LHCN-M2 (cell line): ENCODE results near the gene TOGARAM2. TPM values are rescaled to one million over a fixed set of nuclear protein-coding genes. Genes with fewer than 3 reads are reported as not detected.

Experiments used
- DNase-seq: peaks from one replicate; pipeline ENCODE4 v3.0.0-alpha.2; 2012; ENCODE audit warnings: low read depth
- polyA plus RNA-seq: library from polyadenylated mRNA; unstranded; fragments of >200 nt; gene quantifications from one replicate; pipeline ENCODE4 v1.2.1, GENCODE V29; 2012; ENCODE audit warnings: missing spikeins
- total RNA-seq: library from RNA; depleted of rRNA; stranded (reverse); fragments of >200 nt; gene quantifications from 2 replicates; pipeline ENCODE4 v1.2.3, GENCODE V29; 2014; rRNA removed

TOGARAM2 gene
- total RNA-seq: 0.38 and 0.75 TPM in 2 replicates
- 0.19 TPM for polyA plus RNA-seq

- DNase-seq: no peak
These were observed at the start of gene TOGARAM2 for GRCh38 chr2:28981016-28981441. TOGARAM2 (plus strand) TSS chr2:28981298; CDS start chr2:28994835, 13,537 bp downstream.

- DNase-seq: no peak
These were observed 46.3 kb upstream of the TOGARAM2 start for GRCh38 chr2:28934769-28935168.

- DNase-seq: no peak
These were observed 40.1 kb upstream of the TOGARAM2 start for GRCh38 chr2:28941008-28941407.

DNA sequence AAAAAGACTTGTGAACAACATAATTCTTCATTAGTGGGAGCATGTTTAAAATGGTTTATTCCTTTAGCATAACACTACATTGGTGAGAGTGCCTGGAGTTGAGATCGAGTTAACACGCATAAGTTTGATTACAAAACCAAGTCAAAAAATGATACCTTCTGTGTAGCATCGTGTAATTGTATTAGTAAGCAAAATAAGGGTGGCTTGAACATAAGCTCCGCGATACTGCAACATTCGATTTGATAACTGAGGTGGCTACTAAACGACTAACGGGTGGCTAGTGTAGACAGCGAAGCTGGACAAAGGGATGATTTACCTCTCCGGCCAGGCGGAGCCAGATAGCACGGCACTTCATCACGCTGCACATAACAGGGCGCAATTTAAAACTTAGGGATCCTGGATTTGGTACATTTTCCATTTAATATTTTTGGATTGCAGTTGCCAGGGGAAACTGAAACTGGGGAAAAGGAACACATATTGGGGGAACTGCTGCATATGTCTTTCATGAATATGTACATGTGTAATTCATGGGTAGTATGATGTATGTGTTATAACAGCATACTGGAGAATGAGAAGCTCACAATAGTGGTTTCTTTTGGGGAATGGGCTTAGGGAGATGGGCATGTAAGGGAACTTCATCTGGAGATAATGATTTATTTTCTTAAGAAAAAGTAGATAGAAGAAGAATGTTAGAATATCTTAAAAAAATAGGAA, 36.4 kb upstream of the TOGARAM2 start:
- no peak for DNase-seq

GRCh38 chr2:28948160-28948559, 32.9 kb upstream of the TOGARAM2 start:
- no peak for DNase-seq

- DNase-seq: no peak
These were observed 31.9 kb upstream of the TOGARAM2 start for GRCh38 chr2:28949190-28949589.

GRCh38 chr2:28949617-28950305, 31.3 kb upstream of the TOGARAM2 start:
- no peak for DNase-seq

DNA sequence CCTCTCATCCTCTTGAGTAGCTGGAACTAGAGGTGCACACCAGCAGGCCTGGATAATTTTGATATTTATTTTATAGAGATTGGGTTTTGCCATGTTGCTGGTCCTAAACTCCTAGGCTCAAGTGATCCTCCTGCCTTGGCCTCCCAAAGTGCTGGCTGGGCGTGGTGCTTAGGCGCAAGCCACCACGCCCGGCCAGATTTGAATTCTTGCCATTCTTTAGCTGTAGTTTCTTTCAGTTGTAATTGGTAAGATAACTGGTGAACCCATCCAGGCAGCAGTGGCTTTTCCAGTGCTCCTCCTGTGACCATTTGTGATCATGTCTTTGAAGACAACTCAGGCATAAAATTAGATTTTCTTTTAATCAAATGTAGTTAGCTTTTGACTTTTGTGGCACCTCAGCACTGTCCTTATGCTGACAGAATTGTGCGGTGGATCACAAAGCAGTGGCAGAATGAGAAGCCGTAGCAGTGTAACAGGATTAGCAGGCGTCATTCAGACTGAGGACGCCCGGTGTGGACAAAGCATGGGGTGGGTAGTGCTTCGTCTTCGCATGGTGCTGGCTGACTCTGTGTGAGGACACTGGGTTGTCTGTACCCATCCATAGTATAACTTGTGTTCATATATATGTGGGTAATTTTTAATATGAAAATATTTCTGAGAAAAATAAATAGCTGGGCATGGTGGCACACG, 30.0 kb upstream of the TOGARAM2 start:
- DNase-seq: no peak

GRCh38 chr2:28951910-28952835, 28.9 kb upstream of the TOGARAM2 start:
- peak; percentile 73 for DNase-seq

GRCh38 chr2:28952836-28953211, 28.3 kb upstream of the TOGARAM2 start:
- no peak for DNase-seq

DNA sequence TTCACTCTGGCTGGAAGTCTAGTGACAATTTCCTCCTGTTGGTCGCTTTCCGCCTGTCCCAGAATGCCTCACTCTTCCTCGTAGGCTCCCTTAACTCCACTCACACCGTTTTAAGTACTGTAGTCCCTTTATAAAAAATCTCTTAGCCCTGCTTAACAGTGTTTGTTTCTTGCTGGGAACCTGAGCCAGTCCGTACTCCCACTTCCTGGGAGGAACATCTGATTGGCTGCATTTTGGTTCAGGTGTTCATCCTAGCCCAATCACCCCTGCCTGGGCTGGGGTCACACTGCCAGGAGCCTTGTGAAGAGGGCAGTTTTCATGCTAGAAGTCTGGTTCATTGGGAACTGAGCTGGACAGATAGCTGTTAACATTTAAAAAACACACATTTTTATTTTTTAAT, 25.6 kb upstream of the TOGARAM2 start:
- no peak for DNase-seq

- peak; percentile 45 for DNase-seq
These were observed 24.7 kb upstream of the TOGARAM2 start for GRCh38 chr2:28956415-28956826.

DNA sequence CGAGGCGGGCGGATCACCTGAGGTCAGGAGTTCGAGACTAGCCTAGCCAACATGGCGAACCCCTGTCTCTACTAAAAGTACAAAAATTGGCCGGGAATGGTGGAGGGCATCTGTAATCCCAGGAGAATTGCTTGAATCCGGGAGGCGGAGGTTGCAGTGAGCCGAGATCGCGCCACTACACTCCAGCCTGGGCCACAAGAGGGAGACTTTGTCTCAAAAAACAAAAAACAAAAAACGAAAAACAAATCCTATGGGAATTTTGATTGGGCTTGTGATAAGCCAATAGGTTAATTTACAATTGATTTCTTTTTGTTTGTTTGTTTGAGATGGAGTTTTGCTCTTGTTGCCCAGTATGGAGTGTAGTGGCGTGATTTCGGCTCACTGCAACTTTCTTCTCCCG, 24.2 kb upstream of the TOGARAM2 start:
- peak; percentile 45 for DNase-seq

DNA sequence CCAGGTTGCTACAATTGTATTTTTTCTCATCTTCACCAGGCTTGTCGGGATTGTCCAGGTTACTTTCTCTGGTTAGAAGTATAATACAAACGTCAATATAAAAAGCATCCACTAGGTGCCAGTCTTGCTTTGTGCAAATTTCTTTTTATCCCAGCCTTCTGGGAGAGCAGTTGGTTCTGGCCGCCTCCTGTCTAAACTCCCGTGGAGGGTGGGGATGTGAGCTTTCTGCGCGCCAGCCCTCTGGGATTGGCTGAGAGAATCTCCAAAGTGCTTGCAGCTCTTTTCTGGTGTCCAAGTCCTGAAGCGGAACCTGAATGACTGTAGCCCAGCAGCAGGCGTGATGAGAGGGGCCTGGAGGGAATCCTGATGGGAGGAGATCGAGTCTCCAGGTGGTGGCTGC, 22.4 kb upstream of the TOGARAM2 start:
- peak; percentile 75 for DNase-seq

DNA sequence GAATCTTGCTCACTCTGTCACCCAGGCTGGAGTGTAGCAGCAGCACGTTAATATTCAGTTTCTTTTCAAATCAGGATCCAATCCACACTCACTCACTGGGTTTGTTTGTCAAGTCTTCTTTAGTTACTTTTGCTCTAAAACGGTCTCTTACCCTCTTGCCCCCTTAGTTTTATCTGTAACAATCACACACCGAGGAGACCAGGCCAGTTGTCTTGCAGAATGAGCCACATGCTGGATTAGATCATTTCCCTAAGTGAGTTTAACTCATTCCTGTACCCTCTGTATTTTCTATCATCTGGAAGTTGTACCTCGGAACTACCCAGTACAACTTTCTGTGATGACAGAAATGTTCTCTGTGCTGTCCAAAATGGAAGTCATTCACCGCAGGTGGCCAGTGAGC, 20.7 kb upstream of the TOGARAM2 start:
- no peak for DNase-seq

DNA sequence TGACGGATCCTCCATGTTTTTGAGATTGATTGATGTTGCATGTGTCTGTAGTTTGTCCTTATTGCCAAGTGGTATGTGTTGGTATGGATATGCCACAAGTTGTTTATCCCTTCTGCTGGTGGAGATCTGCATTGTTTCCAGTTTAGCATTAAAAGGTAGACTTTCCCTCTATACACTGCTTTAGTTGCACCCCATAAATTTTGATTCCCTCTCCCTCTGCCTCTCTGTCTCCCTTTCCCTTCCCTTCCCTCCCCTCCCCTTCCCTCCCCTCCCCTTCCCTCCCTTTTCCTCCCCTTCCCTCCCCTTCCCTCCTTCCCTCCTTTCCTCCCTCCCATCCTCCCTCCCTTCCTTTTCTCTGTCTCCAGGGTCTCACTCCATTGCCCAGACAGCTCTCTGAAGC, 18.6 kb upstream of the TOGARAM2 start:
- no peak for DNase-seq

DNA sequence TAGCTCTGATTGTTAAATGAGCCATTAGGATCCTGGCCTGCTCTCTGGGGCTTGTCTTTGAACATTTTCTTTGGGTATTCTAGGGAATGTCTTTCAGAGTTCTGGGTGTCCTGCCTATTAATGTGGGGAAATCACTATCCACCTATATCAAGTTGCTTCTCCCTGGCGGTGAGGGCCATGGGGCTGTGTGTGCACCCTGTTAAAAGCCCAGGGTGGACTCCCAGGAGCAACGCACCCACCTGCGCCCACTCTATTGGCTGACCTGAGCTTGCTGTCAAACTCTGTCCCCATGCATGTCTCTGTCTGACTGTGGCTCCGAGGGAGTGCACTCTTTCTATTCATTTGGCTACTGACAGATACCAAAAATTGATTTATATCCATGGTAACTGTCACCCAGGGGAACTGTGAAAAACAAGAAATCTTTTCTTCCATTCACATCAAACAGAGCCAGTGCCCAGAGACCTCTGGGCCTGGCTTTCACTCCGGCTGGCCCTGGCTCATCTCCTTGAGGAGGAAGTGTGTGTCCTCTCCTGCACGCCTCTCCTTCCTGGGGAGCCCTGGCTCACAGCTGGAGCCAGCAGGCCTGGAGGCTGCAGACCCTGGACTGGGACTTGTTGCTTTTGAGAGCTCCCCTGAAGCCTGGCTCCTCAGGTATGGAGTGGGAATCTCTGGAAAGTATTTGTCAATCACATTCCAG, 10.5 kb upstream of the TOGARAM2 start:
- no peak for DNase-seq

GRCh38 chr2:28972778-28973335, 8.2 kb upstream of the TOGARAM2 start:
- no peak for DNase-seq

DNA sequence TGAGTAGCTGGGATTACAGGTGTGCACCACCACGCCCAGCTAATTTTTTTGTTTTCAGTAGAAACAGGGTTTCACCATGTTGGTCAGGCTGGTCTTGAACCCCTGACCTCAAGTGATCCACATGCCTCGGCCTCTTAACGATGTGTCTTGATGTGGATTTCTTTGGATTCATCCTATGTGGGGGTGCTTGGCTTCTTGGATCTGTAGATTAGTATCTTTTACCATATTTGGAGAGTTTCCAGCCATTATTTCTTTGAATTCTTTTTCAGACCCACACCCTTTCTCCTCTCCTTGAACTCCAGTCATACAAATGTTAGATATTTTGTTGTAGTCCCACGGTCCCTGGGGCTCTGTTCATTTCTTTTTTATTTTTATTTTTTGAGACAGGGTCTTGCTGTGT, 6.8 kb upstream of the TOGARAM2 start:
- DNase-seq: no peak

DNA sequence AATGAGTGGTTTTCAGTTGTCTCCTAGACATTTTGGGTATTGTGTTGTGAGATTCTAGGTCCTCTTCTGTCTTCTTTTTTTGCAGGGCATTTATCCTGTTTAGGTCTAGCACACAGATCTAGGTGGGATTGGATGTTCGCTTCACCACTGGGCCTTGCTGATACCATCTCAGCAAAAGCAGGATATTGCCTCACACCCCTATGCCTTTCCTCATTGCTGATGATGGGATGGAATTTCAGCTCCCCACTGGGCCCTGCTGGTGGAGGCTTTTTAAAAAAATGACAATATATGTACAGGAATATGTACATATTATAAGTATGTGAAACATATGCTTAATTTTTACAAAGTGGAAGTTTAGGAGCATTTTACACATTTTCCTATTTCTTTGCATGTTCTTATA, 5.4 kb upstream of the TOGARAM2 start:
- no peak for DNase-seq

- peak; percentile 61 for DNase-seq
These were observed 4.5 kb upstream of the TOGARAM2 start for GRCh38 chr2:28976584-28976983.
